Left lung (tissue), 10 donors: ENCODE results near the gene DIP2C. TPM values are rescaled to one million over a fixed set of nuclear protein-coding genes. Genes with fewer than 3 reads are reported as not detected.

Source experiments
- ATAC-seq: fragments of 200-7000 bp; cut with Tn5 transposase; one replicate; pipeline ENCODE4 v1.9.1; 2020; ENCODE audit warnings: moderate library complexity
- DNase-seq, 4 donors: peaks; one replicate each; pipeline ENCODE4 v3.0.0-alpha.2; 2013 to 2020
- H3K27ac ChIP-seq, 2 donors: fragments of 200-600 bp; sonication (generic) in 1 of 2; one replicate each; pipeline versions ENCODE4 v1.5.0 to v1.8.0; 2020 to 2021
- H3K27me3 ChIP-seq, 2 donors: fragments of 200-600 bp; sonication (generic) in 1 of 2; one replicate each; pipeline versions ENCODE4 v1.5.0 to v1.8.0; 2020 to 2021
- H3K36me3 ChIP-seq, 2 donors: fragments of 200-600 bp; sonication (generic) in 1 of 2; one replicate each; pipeline versions ENCODE4 v1.5.0 to v1.8.0; 2020 to 2021
- H3K4me1 ChIP-seq, 2 donors: fragments of 200-600 bp; one replicate each; pipeline ENCODE4 v1.8.0; 2021
- H3K4me3 ChIP-seq, 2 donors: fragments of 200-600 bp; sonication (generic) in 1 of 2; one replicate each; pipeline versions ENCODE4 v1.5.0 to v1.8.0; 2020 to 2021; ENCODE audit warnings: mild to moderate bottlenecking in 1 of 2
- H3K9me3 ChIP-seq, 2 donors: fragments of 200-600 bp; sonication (generic) in 1 of 2; one replicate each; pipeline versions ENCODE4 v1.5.0 to v1.8.0; 2020 to 2021
- CTCF ChIP-seq, 2 donors: fragments of 200-600 bp; sonication (generic) in 1 of 2; IDR thresholded peaks; one replicate each; pipeline versions ENCODE4 v1.5.0 to v1.8.0; 2021; ENCODE audit warnings: antibody characterized with exemption in 2 of 2
- intact Hi-C, 2 donors: fragments of 100-400 bp; cut with DNase I; formaldehyde crosslinking; loops; one replicate each; pipeline versions ENCODE4 v1.11.2 to v1.14.2; 2022
- polyA plus RNA-seq, 6 donors: library from polyadenylated mRNA; unstranded; fragments of 120-200 nt; gene quantifications; one replicate each; pipeline ENCODE4 v1.2.1, GENCODE V29; 2013; ENCODE audit not compliant: insufficient read length in 6 of 6
- total RNA-seq, 2 donors: library from RNA; stranded (reverse); fragmentation: NEBNext Ultra II Directional; extraction: Animal tissue kit (Norgen Biotek cat#: 25700); gene quantifications; one replicate each; pipeline ENCODE4 v1.2.1, GENCODE V29; 2021
- donor health status: DM: no; HTN: yes; CAD: no.
- donor health status: DM: no; HTN: no; CAD: no.

DIP2C gene
- total and polyA plus RNA-seq, 8 donors = 10.5 to 22.5 (median 19.5) TPM

DNA sequence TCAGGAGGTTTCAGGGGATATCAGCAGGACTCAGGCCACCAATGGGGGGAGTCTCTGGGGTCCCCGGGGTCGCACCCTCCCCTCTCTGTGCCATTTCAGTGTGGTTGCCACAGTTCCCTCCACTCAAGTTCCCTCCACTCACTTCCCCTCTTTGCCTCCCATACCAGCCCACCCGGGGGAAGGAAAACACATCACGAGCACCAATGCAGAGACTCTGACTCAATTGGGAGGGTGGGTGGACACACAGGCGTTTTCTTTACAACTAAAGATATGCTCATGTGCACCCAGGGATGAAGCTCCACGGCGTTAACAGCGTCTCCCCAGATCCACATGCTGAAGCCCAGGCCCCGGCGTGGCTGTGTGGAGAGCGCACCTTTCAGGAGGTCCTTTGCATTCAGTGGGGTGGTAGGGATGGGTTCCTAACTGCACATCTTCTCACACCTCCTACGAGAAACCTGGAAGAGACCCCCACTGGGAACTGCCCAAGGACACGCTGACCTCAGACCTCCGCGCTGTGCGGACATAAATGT is 300.1 kb downstream of the DIP2C start:
- peaks cover 0 to 21% of the 10 kb centered on the region in 2 donors for H3K36me3 ChIP-seq
- intact Hi-C loops = no loop called here
- no peak overlapping the region for H3K4me3 ChIP-seq
- H3K4me1 ChIP-seq = no peaks in the 10 kb centered on the region
- no peak for ATAC-seq
- H3K27me3 ChIP-seq = no peaks in the 10 kb centered on the region
- DNase-seq = no peak
- no peak overlapping the region for H3K27ac ChIP-seq
- TF ChIP-seq CTCF (IDR thresholded peaks at IDR 0.05) = no peak
- H3K9me3 ChIP-seq = no peaks in the 10 kb centered on the region

DNA sequence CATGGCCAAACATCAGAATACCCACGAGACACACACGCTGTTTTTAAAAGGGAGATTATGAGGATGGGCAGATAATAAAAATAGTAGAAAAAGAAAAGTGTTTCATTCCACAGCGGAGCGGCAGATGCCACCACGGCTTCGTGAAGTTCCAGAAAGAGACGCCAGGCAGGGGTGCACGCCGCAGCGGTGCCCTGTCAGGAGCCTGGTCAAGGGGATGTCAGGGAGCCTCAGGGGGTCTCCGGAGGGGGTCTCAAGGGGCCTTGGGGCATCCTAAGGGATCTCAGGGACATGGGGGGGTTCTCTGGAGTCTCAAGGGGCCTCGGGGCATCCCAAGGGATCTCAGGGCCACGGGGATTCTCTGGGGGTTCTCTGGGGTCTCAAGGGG is 300.8 kb downstream of the DIP2C start:
- Histone ChIP-seq H3K27ac (no peak overlapping the region), H3K36me3 (peaks cover 0 to 23% of the 10 kb centered on the region in 2 donors), H3K9me3 (no peaks in the 10 kb centered on the region), H3K4me3 (no peak overlapping the region), H3K27me3 (no peaks in the 10 kb centered on the region), H3K4me1 (no peaks in the 10 kb centered on the region)
- intact Hi-C loops = no loop called here
- ATAC-seq = no peak
- no peak for TF ChIP-seq CTCF (IDR thresholded peaks at IDR 0.05)
- DNase-seq = no peak

DNA sequence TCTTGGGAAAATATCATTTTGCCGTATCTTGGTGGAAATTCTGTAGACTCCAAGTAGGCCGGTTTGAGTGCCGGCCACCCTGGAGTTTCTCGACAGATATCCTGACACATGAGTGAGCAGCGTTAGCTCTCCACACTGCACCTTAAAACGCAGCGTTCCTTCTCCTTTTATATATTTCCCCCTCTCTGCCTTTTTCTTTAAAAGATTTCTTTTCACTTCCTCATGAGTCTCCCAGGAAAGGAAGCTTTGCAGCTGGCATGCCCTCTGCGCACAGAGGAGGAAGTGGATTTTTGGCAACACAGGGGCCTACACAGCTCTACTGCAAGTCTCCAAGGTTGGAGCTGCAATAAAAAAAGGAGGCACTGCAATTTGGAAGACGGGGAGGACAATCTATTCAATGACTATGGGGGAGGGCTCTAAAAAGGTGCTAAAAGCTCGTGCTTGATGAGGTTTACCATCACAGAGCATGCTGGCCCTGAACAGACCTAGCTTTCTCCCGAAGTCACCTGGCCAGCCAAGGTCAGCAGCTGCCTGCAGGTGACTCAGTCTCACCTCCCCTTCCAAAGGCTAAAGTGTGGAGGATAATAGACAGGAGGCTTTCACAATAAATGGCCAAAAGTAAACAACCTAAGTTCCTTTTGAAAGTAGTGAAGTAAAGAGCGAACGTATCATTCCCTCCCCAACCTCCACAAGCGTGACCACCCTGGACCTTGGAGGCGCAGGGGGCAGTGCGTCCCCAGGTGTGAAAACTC is 301.4 kb downstream of the DIP2C start:
- no peaks in the 10 kb centered on the region for H3K27me3 ChIP-seq
- H3K27ac ChIP-seq = no peak overlapping the region
- H3K36me3 ChIP-seq = peaks cover 0 to 29% of the 10 kb centered on the region in 2 donors
- ATAC-seq (peak; percentile 45), DNase-seq (no peak)
- intact Hi-C loops = no loop called here
- no peaks in the 10 kb centered on the region for H3K4me1 ChIP-seq
- no peak for TF ChIP-seq CTCF (IDR thresholded peaks at IDR 0.05)
- H3K9me3 ChIP-seq = no peaks in the 10 kb centered on the region
- H3K4me3 ChIP-seq = no peak overlapping the region

DNA sequence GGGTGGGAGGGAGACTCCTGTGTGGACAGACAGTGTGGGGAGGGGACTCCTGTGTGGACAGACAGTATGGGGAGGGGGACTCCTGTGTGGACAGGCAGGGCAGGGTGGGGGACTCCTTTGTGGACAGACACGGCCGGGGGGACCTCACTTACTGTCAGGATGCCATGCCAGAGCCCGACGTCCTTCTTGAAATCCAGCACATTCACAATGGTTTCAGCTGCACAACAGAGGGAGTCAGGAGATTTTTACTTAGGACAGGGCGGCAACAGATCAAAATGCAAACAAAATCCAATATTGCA is 301.9 kb downstream of the DIP2C start:
- Histone ChIP-seq H3K9me3 (no peaks in the 10 kb centered on the region), H3K36me3 (peaks cover 0 to 31% of the 10 kb centered on the region in 2 donors), H3K27me3 (no peaks in the 10 kb centered on the region), H3K4me1 (no peaks in the 10 kb centered on the region), H3K4me3 (no peak overlapping the region), H3K27ac (no peak overlapping the region)
- TF ChIP-seq CTCF (IDR thresholded peaks at IDR 0.05) = no peak
- intact Hi-C loops = no loop called here
- ATAC-seq (no peak), DNase-seq (no peak)

- DNase-seq = no peak
- Histone ChIP-seq H3K9me3 (no peaks in the 10 kb centered on the region), H3K27ac (no peak overlapping the region), H3K36me3 (peaks cover 0 to 36% of the 10 kb centered on the region in 2 donors), H3K4me3 (no peak overlapping the region), H3K4me1 (no peaks in the 10 kb centered on the region), H3K27me3 (no peaks in the 10 kb centered on the region)
- no peak for TF ChIP-seq CTCF (IDR thresholded peaks at IDR 0.05)
- ATAC-seq = no peak
- intact Hi-C loops = no loop called here
These were observed 302.5 kb downstream of the DIP2C start for GRCh38 chr10:386771-387592.
